HEK293 (cell line): ENCODE measurements around the gene DCPS.
A peak's percentile ranks its signal among the peaks of the same experiment; 100 is the strongest.

Experiments
- CTCF ChIA-PET: fragments of 350-600 bp; formaldehyde crosslinking; extraction: SDS; loops from one replicate; lab custom pipeline; 2021; ENCODE audit warnings: antibody characterized with exemption; lab: Yijun Ruan, JAX
- POLR2A ChIA-PET: fragments of 300-600 bp; formaldehyde crosslinking; extraction: SDS; loops from one replicate; lab custom pipeline; 2020; ENCODE audit warnings: antibody characterized with exemption, inconsistent platforms; lab: Yijun Ruan, JAX
- H3K27ac ChIP-seq: fragments of 200-500 bp; sonication (Bioruptor generic); 2 replicates; pipeline ENCODE4 v1.5.1; 2014; ENCODE audit warnings: low read depth, low read length, control low read depth, inconsistent platforms; ENCODE audit errors: extremely low read depth
- H3K36me3 ChIP-seq, 2 experiments: fragments of 200-500 bp in 1 of 2; sonication (Bioruptor generic) in 1 of 2; 1 replicate in 1 of 2; 2 replicates in 1 of 2; pipeline ENCODE4 v1.5.1; 2014 to 2017; ENCODE audit warnings: inconsistent platforms in 2 of 2, low read length in 2 of 2; ENCODE audit not compliant: control insufficient read depth in 2 of 2, insufficient read depth in 1 of 2
- H3K4me1 ChIP-seq: fragments of 200-500 bp; sonication (Bioruptor generic); 2 replicates; pipeline ENCODE4 v1.5.1; 2014; ENCODE audit warnings: mild to moderate bottlenecking, low read length, inconsistent platforms; ENCODE audit not compliant: control insufficient read depth, insufficient read depth
- H3K4me3 ChIP-seq: 2 replicates; pipeline ENCODE4 v1.5.1; 2011; ENCODE audit warnings: low read depth, mild to moderate bottlenecking, control low read depth, low read length, moderate library complexity
- H3K9me3 ChIP-seq: fragments of 200-500 bp; sonication (Bioruptor generic); 2 replicates; pipeline ENCODE4 v1.5.1; 2014; ENCODE audit warnings: low read depth, low read length, inconsistent platforms; ENCODE audit not compliant: control insufficient read depth, insufficient read depth
- FEZF1 ChIP-seq: fragments of 450-650 bp; formaldehyde crosslinking; IDR thresholded peaks from 2 replicates; pipeline ENCODE4 v1.5.1; 2016; ENCODE audit warnings: missing biosample characterization, missing genetic modification characterization
- GLIS1 ChIP-seq: fragments of 450-650 bp; formaldehyde crosslinking; IDR thresholded peaks from 2 replicates; pipeline ENCODE4 v1.5.1; 2016; ENCODE audit warnings: missing biosample characterization, missing genetic modification characterization
- INSM2 ChIP-seq: fragments of 450-650 bp; formaldehyde crosslinking; IDR thresholded peaks from 2 replicates; pipeline ENCODE4 v1.5.1; 2016; ENCODE audit warnings: missing biosample characterization, missing genetic modification characterization
- PBX3 ChIP-seq: sonication (generic); formaldehyde crosslinking; IDR thresholded peaks from 2 replicates; pipeline ENCODE4 v1.8.1; 2022; ENCODE audit warnings: mild to moderate bottlenecking, moderate library complexity, missing genetic modification reagents
- PRDM10 ChIP-seq: fragments of 450-650 bp; formaldehyde crosslinking; IDR thresholded peaks from 2 replicates; pipeline ENCODE4 v1.5.1; 2016; ENCODE audit warnings: missing biosample characterization, missing genetic modification characterization
- SCRT2 ChIP-seq: fragments of 450-650 bp; formaldehyde crosslinking; IDR thresholded peaks from 2 replicates; pipeline ENCODE4 v1.5.1; 2016; ENCODE audit warnings: missing biosample characterization, missing genetic modification characterization
- SP2 ChIP-seq: fragments of 450-650 bp; formaldehyde crosslinking; IDR thresholded peaks from 2 replicates; pipeline ENCODE4 v1.5.1; 2016; ENCODE audit warnings: missing biosample characterization, missing genetic modification characterization
- SP3 ChIP-seq: fragments of 450-650 bp; formaldehyde crosslinking; IDR thresholded peaks from 2 replicates; pipeline ENCODE4 v1.5.1; 2016; ENCODE audit warnings: missing biosample characterization, missing genetic modification characterization
- ZBTB20 ChIP-seq: fragments of 450-650 bp; formaldehyde crosslinking; IDR thresholded peaks from 2 replicates; pipeline ENCODE4 v1.5.1; 2016; ENCODE audit warnings: missing biosample characterization, missing genetic modification characterization
- ZFP41 ChIP-seq: fragments of 450-650 bp; formaldehyde crosslinking; IDR thresholded peaks from 2 replicates; pipeline ENCODE4 v1.5.1; 2016; ENCODE audit warnings: missing biosample characterization, missing genetic modification characterization, borderline replicate concordance
- ZFP69B ChIP-seq: fragments of 450-650 bp; formaldehyde crosslinking; IDR thresholded peaks from 2 replicates; pipeline ENCODE4 v1.5.1; 2016; ENCODE audit warnings: missing biosample characterization, missing genetic modification characterization
- ZNF121 ChIP-seq: fragments of 450-650 bp; formaldehyde crosslinking; IDR thresholded peaks from 2 replicates; pipeline ENCODE4 v1.5.1; 2016; ENCODE audit warnings: missing biosample characterization, missing genetic modification characterization
- ZNF155 ChIP-seq: fragments of 450-650 bp; formaldehyde crosslinking; IDR thresholded peaks from 2 replicates; pipeline ENCODE4 v1.5.1; 2016; ENCODE audit warnings: missing biosample characterization, missing genetic modification characterization
- ZNF157 ChIP-seq: fragments of 450-650 bp; formaldehyde crosslinking; IDR thresholded peaks from 2 replicates; pipeline ENCODE4 v1.5.1; 2016; ENCODE audit warnings: missing biosample characterization, missing genetic modification characterization
- ZNF398 ChIP-seq: fragments of 450-650 bp; formaldehyde crosslinking; IDR thresholded peaks from 2 replicates; pipeline ENCODE4 v1.5.1; 2017; ENCODE audit warnings: missing biosample characterization, missing genetic modification characterization
- ZNF530 ChIP-seq: fragments of 450-650 bp; formaldehyde crosslinking; IDR thresholded peaks from 2 replicates; pipeline ENCODE4 v1.5.1; 2016; ENCODE audit warnings: low read depth, missing biosample characterization, missing genetic modification characterization
- ZNF544 ChIP-seq: fragments of 450-650 bp; formaldehyde crosslinking; IDR thresholded peaks from 2 replicates; pipeline ENCODE4 v1.5.0; 2017; ENCODE audit warnings: missing biosample characterization, missing genetic modification characterization
- ZNF549 ChIP-seq: fragments of 450-650 bp; IDR thresholded peaks from 2 replicates; pipeline ENCODE4 v1.5.1; 2018; ENCODE audit warnings: missing biosample characterization, missing genetic modification characterization, mild to moderate bottlenecking, inconsistent platforms, moderate library complexity
- ZNF558 ChIP-seq: fragments of 450-650 bp; formaldehyde crosslinking; IDR thresholded peaks from 2 replicates; pipeline ENCODE4 v1.5.1; 2016; ENCODE audit warnings: missing biosample characterization, missing genetic modification characterization
- ZNF571 ChIP-seq: fragments of 450-650 bp; formaldehyde crosslinking; IDR thresholded peaks from 2 replicates; pipeline ENCODE4 v1.5.0; 2017; ENCODE audit warnings: missing biosample characterization, missing genetic modification characterization
- ZNF692 ChIP-seq: fragments of 450-650 bp; formaldehyde crosslinking; IDR thresholded peaks from 2 replicates; pipeline ENCODE4 v1.5.1; 2016; ENCODE audit warnings: missing biosample characterization, missing genetic modification characterization
- ZSCAN16 ChIP-seq: fragments of 450-650 bp; formaldehyde crosslinking; IDR thresholded peaks from 2 replicates; pipeline ENCODE4 v1.5.1; 2016; ENCODE audit warnings: missing biosample characterization, missing genetic modification characterization

DCPS gene

GRCh38 chr11:126345283-126345682 is 41.4 kb downstream of the DCPS start:
- CTCF ChIA-PET = no interaction called here
- TF ChIP-seq ZSCAN16 (tag by site-specific recombination) (no peak), ZNF544 (tag by site-specific recombination) (no peak), ZFP69B (tag by site-specific recombination) (no peak), ZFP41 (no peak), ZNF571 (no peak), ZNF530 (tag by site-specific recombination) (no peak), SCRT2 (tag by site-specific recombination) (no peak), ZNF692 (no peak), ZNF121 (tag by site-specific recombination) (no peak), SP2 (tag by site-specific recombination) (no peak), ZNF398 (tag by site-specific recombination) (no peak), ZNF157 (tag by site-specific recombination) (no peak), FEZF1 (tag by site-specific recombination) (no peak), ZNF549 (tag by site-specific recombination) (no peak), ZNF558 (no peak), SP3 (tag by site-specific recombination) (no peak)
- TF ChIP-seq, all 188 proteins: peak for 0
- no peak overlapping the region for H3K27ac ChIP-seq
- POLR2A ChIA-PET = no interaction called here
- peaks cover 0 to 5% of the 10 kb centered on the region in 2 experiments; a peak in 1 of 3 replicates for H3K36me3 ChIP-seq
- H3K4me3 ChIP-seq = no peak overlapping the region
- no peaks in the 10 kb centered on the region for H3K4me1 ChIP-seq
- no peaks in the 10 kb centered on the region for H3K9me3 ChIP-seq

- Histone ChIP-seq H3K4me3 (no peak overlapping the region), H3K36me3 (peaks cover 0 to 5% of the 10 kb centered on the region in 2 experiments; a peak in 1 of 3 replicates), H3K9me3 (no peaks in the 10 kb centered on the region), H3K27ac (no peak overlapping the region), H3K4me1 (no peaks in the 10 kb centered on the region)
- TF ChIP-seq PRDM10 (tag by site-specific recombination) (no peak), PBX3 (CRISPR knock-in tag) (no peak), GLIS1 (no peak), INSM2 (tag by site-specific recombination) (no peak), ZBTB20 (tag by site-specific recombination) (peak; percentile 51; the same call in 1 of the 2 replicates), ZNF155 (tag by site-specific recombination) (no peak)
- ChIA-PET POLR2A (no interaction called here), CTCF (no interaction called here)
Measured at GRCh38 chr11:126345759-126346585, 42.1 kb downstream of the DCPS start.
